B cell (primary cell): ENCODE measurements around the gene FGF3.

Source experiments
- CTCF ChIP-seq: fragments of 200-600 bp; IDR thresholded peaks from one replicate; pipeline ENCODE4 v1.8.0; 2022; ENCODE audit warnings: antibody characterized with exemption, mild to moderate bottlenecking
- EZH2 ChIP-seq: IDR thresholded peaks from 2 replicates; pipeline ENCODE4 v1.6.1; 2012; ENCODE audit warnings: borderline replicate concordance, low read depth, mild to moderate bottlenecking, moderate library complexity, low read length; ENCODE audit not compliant: insufficient read depth, poor library complexity, severe bottlenecking

GRCh38 chr11:69811431-69811830 lies 7.8 kb downstream of the FGF3 start:
- no peak for TF ChIP-seq CTCF
- no peak for TF ChIP-seq EZH2
